ENCODE results near the gene KCNF1.
A peak's percentile ranks its signal among the peaks of the same experiment; 100 is the strongest.

Gene KCNF1

DNA sequence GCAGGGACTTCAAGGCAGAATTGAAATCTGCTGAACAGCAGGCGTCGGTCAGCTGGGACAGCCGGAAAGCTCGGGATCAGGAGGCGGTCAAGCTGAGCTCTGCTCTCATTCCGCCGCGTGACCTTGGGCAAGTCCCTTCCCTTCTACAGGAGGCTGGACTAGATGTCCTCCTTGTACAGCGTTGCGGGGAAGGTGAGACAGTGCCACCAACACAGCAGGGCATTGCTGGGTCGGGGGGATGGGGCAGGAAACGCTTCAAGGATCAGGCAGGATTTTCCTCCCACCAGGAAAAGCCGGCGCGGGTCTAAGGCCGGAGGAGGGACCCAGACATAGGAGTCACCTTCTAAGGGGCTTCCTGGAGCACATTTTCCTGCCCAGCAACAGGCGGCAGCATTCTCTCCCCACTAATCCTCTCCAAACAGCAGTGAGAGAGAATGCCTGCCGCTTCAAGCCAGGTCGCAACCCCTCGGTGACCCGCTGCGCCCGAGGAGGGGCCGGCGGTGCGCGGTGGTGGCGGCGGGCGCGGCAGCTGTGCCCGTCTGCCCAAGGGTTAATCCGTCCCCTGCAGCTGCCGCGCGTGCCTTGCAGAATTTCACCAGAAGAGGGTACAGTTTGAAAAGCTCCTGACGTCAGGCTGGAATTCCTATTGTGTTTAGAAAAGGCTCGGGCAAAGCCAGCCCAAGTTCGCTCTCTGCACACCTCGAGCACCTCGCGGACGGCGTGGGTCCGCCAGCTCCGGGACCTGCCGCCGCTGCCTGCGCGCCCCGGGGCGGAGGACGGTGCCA, at the start of gene KCNF1:
TSS of gene KCNF1 (plus strand) at position 644 of the 785 bp plus-strand sequence. CDS start 493 bp downstream, outside the sequence.
- Histone ChIP-seq H3K36me3 (no peaks in the 10 kb centered on the region), H3K9ac (peak within 1 kb of the TSS; percentile 37 to 72 (median 59); a peak in 21 of 22 replicates), H3K27ac (no peak within 1 kb of the TSS), H4K20me1 (peaks cover 0 to 36% (median 4%) of the 10 kb centered on the region in 11 experiments; a peak in 10 of 22 replicates), H3K4me1 (peaks cover 0 to 17% (median 14%) of the 10 kb centered on the region in 10 experiments; a peak in 13 of 20 replicates), H3K4me2 (peak within 1 kb of the TSS; percentile 96 to 100 (median 98)), H3K9me3 (replicated peaks in 1 of 11) (no peaks in the 10 kb centered on the region), H3K4me3 (peak within 1 kb of the TSS; percentile 57 to 73 (median 66)), H3K27me3 (peaks cover 47 to 56% (median 51%) of the 10 kb centered on the region in 11 experiments)
- TF ChIP-seq Cebpa-rat (IDR thresholded peaks at IDR 0.05): no peak

DNA sequence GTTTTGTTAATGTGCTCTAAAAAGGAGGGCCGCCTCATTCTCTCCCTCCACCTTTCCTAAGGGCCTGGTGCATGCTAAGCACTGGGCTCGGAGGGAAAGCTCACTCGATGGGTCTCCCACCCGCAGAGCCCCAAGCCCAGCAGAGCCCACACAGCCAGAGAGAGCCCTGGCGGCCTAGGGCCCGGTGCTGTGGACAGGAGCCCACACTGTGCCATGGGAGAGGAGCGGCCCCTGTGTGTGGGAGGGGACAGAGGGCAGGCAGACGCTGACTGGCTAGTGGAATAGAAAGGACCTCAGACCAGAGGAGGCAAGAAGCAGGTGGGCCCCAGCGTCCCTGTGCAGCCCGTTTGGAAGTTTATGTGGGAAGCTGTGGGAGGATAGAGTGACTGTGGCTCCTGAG, 49.4 kb upstream of the KCNF1 start:
- peaks cover 0 to 8% (median 0%) of the 10 kb centered on the region in 11 experiments; a peak in 3 of 22 replicates for H4K20me1 ChIP-seq
- no peak overlapping the region for H3K4me2 ChIP-seq
- H3K9ac ChIP-seq: no peak overlapping the region
- H3K27me3 ChIP-seq: no peaks in the 10 kb centered on the region
- no peak overlapping the region for H3K4me3 ChIP-seq
- H3K4me1 ChIP-seq: peaks cover 21 to 41% (median 32%) of the 10 kb centered on the region in 10 experiments
- no peak overlapping the region for H3K27ac ChIP-seq
- TF ChIP-seq Cebpa-rat (IDR thresholded peaks at IDR 0.05): no peak
- H3K9me3 ChIP-seq (replicated peaks in 1 of 11): no peaks in the 10 kb centered on the region
- H3K36me3 ChIP-seq: no peaks in the 10 kb centered on the region

- Histone ChIP-seq H3K4me1 (peaks cover 21 to 41% (median 32%) of the 10 kb centered on the region in 10 experiments), H3K36me3 (no peaks in the 10 kb centered on the region), H3K9ac (no peak overlapping the region), H3K27ac (no peak overlapping the region), H3K9me3 (replicated peaks in 1 of 11) (no peaks in the 10 kb centered on the region), H4K20me1 (peaks cover 0 to 8% (median 0%) of the 10 kb centered on the region in 11 experiments; a peak in 3 of 22 replicates), H3K4me3 (no peak overlapping the region), H3K4me2 (peak overlapping the region in 8 of 11 experiments; percentile 24 to 89 (median 65); a peak in 10 of 22 replicates), H3K27me3 (no peaks in the 10 kb centered on the region)
- no peak for TF ChIP-seq Cebpa-rat (IDR thresholded peaks at IDR 0.05)
These were observed 48.7 kb upstream of the KCNF1 start for GRCh38 chr2:10863047-10863446.

GRCh38 chr2:10863837-10864236, 47.9 kb upstream of the KCNF1 start:
- Histone ChIP-seq H3K9ac (peak overlapping the region in 3 of 11 experiments; percentile 23 to 25 (median 24); a peak in 3 of 22 replicates), H3K27ac (peak overlapping the region in 5 of 11 experiments; percentile 2 to 59 (median 50); a peak in 9 of 22 replicates), H3K4me1 (peaks cover 21 to 41% (median 32%) of the 10 kb centered on the region in 10 experiments), H3K27me3 (no peaks in the 10 kb centered on the region; a peak in 1 of 22 replicates), H3K4me3 (no peak overlapping the region), H3K4me2 (peak overlapping the region; percentile 11 to 89 (median 61); a peak in 19 of 22 replicates), H3K36me3 (no peaks in the 10 kb centered on the region), H3K9me3 (replicated peaks in 1 of 11) (no peaks in the 10 kb centered on the region), H4K20me1 (peaks cover 0 to 8% (median 0%) of the 10 kb centered on the region in 11 experiments; a peak in 3 of 22 replicates)
- 0 out of 22 replicates have a peak, but pooled peaks of 1 of the 11 experiments have one; percentile 20 for TF ChIP-seq Cebpa-rat (IDR thresholded peaks at IDR 0.05)

GRCh38 chr2:10864251-10864650, 47.5 kb upstream of the KCNF1 start:
- Histone ChIP-seq H3K4me1 (peaks cover 21 to 41% (median 32%) of the 10 kb centered on the region in 10 experiments), H3K9me3 (replicated peaks in 1 of 11) (no peaks in the 10 kb centered on the region), H3K27ac (peak overlapping the region in 6 of 11 experiments; percentile 2 to 59 (median 28); a peak in 10 of 22 replicates), H3K27me3 (no peaks in the 10 kb centered on the region; a peak in 1 of 22 replicates), H3K9ac (peak overlapping the region in 3 of 11 experiments; percentile 23 to 25 (median 24); a peak in 3 of 22 replicates), H3K4me2 (peak overlapping the region; percentile 11 to 89 (median 61); a peak in 20 of 22 replicates), H4K20me1 (peaks cover 0 to 8% (median 0%) of the 10 kb centered on the region in 11 experiments; a peak in 3 of 22 replicates), H3K36me3 (no peaks in the 10 kb centered on the region), H3K4me3 (no peak overlapping the region)
- TF ChIP-seq Cebpa-rat (IDR thresholded peaks at IDR 0.05): no peak

- Histone ChIP-seq H3K27ac (no peak overlapping the region; a peak in 1 of 22 replicates), H3K27me3 (no peaks in the 10 kb centered on the region; a peak in 1 of 22 replicates), H3K9ac (no peak overlapping the region), H3K4me3 (no peak overlapping the region), H3K36me3 (no peaks in the 10 kb centered on the region), H3K4me2 (peak overlapping the region in 10 of 11 experiments; percentile 0 to 89 (median 66); a peak in 14 of 22 replicates), H3K4me1 (peaks cover 21 to 41% (median 32%) of the 10 kb centered on the region in 10 experiments), H3K9me3 (replicated peaks in 1 of 11) (no peaks in the 10 kb centered on the region), H4K20me1 (peaks cover 0 to 8% (median 0%) of the 10 kb centered on the region in 11 experiments; a peak in 3 of 22 replicates)
- TF ChIP-seq Cebpa-rat (IDR thresholded peaks at IDR 0.05): no peak
These were observed 46.7 kb upstream of the KCNF1 start for GRCh38 chr2:10864861-10865636.

GRCh38 chr2:10865841-10866240, 45.9 kb upstream of the KCNF1 start:
- no peak overlapping the region for H3K4me3 ChIP-seq
- no peak for TF ChIP-seq Cebpa-rat (IDR thresholded peaks at IDR 0.05)

DNA sequence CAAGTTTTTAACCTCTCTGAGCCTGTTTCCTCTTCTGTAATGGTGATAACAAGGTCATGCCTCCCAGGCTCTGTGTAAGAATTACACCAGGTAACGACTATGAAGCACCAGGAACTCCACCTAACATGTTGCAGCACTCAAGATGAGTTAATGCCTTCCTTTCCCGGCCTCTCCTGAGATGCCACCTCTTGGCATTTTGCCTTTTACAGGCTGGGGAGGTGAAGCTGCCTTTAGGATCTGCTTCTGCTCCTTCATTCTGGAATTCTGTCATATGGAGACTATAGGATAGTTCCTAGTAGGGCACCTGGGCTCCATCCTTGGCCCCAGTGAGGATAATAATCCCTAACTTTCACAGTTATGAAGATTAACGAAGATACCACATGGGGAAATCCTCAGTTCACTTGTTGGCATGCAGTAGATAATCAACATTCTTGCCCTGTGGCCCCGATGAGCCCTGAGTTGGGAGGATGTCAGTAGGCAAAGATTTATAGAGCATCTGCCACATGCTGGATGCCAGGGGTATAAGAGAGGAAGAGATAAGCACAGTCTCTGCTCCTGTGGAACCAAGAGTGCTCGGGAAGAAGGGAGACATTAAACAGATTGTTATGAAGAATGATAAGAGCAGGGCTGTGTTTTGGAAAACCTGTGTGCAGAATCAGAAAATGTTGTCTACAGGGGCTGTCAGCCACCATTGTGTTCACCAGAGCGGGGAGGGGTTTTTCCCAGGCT, 43.9 kb upstream of the KCNF1 start:
- Histone ChIP-seq H3K4me3 (no peak overlapping the region), H3K9me3 (replicated peaks in 1 of 11) (peaks cover 8 to 14% (median 12%) of the 10 kb centered on the region in 11 experiments; a peak in 19 of 22 replicates), H3K27ac (no peak overlapping the region), H3K27me3 (no peaks in the 10 kb centered on the region; a peak in 1 of 22 replicates), H4K20me1 (peaks cover 0 to 8% (median 0%) of the 10 kb centered on the region in 11 experiments; a peak in 3 of 22 replicates), H3K36me3 (no peaks in the 10 kb centered on the region), H3K4me2 (no peak overlapping the region), H3K4me1 (peaks cover 21 to 41% (median 32%) of the 10 kb centered on the region in 10 experiments), H3K9ac (no peak overlapping the region)
- no peak for TF ChIP-seq Cebpa-rat (IDR thresholded peaks at IDR 0.05)

More at GRCh38 chr2:10865841-10866240, 45.9 kb upstream of the KCNF1 start:
- no peaks in the 10 kb centered on the region; a peak in 1 of 22 replicates for H3K27me3 ChIP-seq
- peaks cover 21 to 41% (median 32%) of the 10 kb centered on the region in 10 experiments for H3K4me1 ChIP-seq
- no peaks in the 10 kb centered on the region for H3K36me3 ChIP-seq
- no peak overlapping the region for H3K27ac ChIP-seq
- H3K9me3 ChIP-seq (replicated peaks in 1 of 11): no peaks in the 10 kb centered on the region
- H3K4me2 ChIP-seq: peak overlapping the region in 5 of 11 experiments; percentile 71 to 89 (median 80); a peak in 10 of 22 replicates
- H3K9ac ChIP-seq: no peak overlapping the region
- H4K20me1 ChIP-seq: peaks cover 0 to 8% (median 0%) of the 10 kb centered on the region in 11 experiments; a peak in 3 of 22 replicates

Data from BLaER1 treated with 17β-estradiol and CSF1 and Interleukin-3, amounts not matched to agents 10 nM and 100 nM (cell line).